VCaP (cell line): ENCODE data around the gene INSL3.

ENCODE experiments used
- H3K27ac ChIP-seq: fragments of 450-650 bp; 2 replicates; pipeline ENCODE4 v1.5.1; 2017
- CTCF ChIP-seq: fragments of 450-650 bp; conservative IDR thresholded peaks from 2 replicates; pipeline ENCODE4 v1.5.1; 2017; ENCODE audit warnings: mild to moderate bottlenecking, moderate library complexity

Gene INSL3

GRCh38 chr19:17863520-17864182, 42.3 kb upstream of the INSL3 start:
- TF ChIP-seq CTCF = no peak
- H3K27ac ChIP-seq = peak overlapping the region; percentile 98

GRCh38 chr19:17862711-17863519, 41.6 kb upstream of the INSL3 start:
- peak overlapping the region; percentile 98 for H3K27ac ChIP-seq

GRCh38 chr19:17861542-17862402, 40.5 kb upstream of the INSL3 start:
- no peak for TF ChIP-seq CTCF

More at GRCh38 chr19:17862711-17863519, 41.6 kb upstream of the INSL3 start:
- TF ChIP-seq CTCF = no peak

GRCh38 chr19:17860993-17861360, 39.7 kb upstream of the INSL3 start:
- TF ChIP-seq CTCF = no peak
- H3K27ac ChIP-seq = peak overlapping the region; percentile 98

More at GRCh38 chr19:17861542-17862402, 40.5 kb upstream of the INSL3 start:
- peak overlapping the region; percentile 98 for H3K27ac ChIP-seq

- no peak for TF ChIP-seq CTCF
- peak overlapping the region; percentile 98 for H3K27ac ChIP-seq
These were observed 39.1 kb upstream of the INSL3 start for GRCh38 chr19:17860331-17860992.

- peak within 1 kb of the TSS; percentile 98 for H3K27ac ChIP-seq
- TF ChIP-seq CTCF = peak; percentile 97
These were observed 38.4 kb upstream of the INSL3 start, which contains the start of gene RPL18A for GRCh38 chr19:17859533-17860330. RPL18A (plus strand) TSS chr19:17859910; CDS start chr19:17859957, 47 bp downstream.
